CD1c-positive myeloid dendritic cell (primary cell): ENCODE measurements around the gene FAM20A.

Source experiments
- DNase-seq: peaks from one replicate; pipeline ENCODE4 v3.0.0-alpha.2; 2016; ENCODE audit errors: extremely low spot score

FAM20A gene

DNA sequence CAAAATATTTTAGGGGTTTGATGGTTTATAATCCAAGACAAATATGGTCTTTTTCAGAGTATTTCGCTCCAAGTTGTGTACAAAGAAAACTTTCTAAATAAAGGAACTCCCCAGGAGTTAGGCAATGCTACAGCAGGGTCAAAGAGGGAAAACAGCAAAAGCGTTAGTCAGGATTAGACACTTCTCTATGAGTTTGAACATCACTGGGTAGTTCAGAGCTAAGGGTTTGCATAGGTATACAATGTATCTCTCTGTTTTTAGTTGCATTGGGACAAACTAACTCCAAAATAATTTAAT is 34.8 kb downstream of the FAM20A start:
- DNase-seq: peak; percentile 41

DNA sequence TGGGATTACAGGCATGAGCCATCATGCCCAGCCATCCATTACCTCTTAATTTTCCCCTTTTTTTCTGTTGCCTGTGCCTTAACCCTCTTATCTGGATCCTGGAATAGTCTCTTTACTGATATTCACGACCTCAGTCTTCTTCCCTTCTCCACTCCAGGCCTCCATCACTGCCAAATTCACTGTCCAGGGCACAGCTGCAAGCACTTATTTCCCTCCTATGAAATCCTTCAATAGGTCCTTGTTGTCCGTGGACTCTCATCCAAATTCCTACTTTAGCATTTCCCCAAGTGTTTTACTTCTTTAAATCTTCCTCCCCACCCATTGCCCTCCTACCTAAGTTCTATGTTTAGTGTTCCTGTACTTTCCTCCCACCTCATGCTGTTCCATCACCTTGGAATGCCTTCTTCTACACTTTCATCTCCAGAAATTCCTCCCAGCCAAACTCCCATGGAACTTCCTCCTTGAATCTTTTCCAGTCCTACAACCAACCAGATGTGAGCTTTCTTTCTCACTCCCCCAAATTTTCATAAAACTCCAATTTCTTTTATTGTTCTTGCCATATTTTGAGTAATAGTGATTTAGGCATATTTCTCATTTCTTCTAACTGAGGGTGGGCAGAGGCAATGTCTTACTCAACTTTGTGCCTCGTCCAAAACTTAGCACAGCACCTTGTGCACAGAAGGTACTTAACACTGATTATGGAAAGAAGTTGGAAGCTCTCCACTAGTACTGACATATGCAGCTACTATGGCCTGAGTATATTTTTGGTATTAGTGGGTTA is 35.3 kb downstream of the FAM20A start:
- DNase-seq: no peak

DNA sequence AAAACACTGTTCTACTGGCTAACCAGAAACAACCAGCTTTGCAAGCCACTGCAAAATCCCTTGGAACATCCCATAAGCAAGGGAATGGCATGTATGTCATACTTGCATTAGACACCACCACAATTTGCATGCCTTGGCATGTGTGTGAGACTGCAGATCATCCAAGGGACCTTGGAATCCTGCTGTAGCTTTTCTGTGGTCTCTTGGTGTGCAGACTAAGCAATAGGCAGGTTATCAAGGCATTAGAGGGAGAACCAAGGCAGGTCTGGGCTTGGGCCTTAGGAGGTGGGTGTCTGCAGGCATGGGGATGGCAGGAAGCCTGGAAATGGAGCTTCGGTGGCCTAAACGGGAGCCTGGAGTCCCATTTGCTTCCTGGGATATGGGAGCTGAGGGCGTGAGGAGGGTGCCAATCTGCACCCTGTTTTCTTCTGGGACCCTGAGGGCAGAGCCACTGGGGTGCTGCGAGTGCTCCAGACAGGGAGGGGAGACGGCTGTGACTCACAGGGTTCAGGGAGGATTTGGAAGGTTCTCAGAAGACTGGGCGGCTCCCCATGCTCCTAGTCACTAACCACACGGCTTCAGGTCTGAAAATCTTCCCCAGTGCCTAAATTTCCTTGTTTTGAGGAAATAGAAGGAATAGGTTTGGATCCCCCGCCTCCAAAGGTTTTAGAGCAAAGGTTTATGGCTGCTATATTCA is 36.6 kb downstream of the FAM20A start:
- DNase-seq: no peak

DNA sequence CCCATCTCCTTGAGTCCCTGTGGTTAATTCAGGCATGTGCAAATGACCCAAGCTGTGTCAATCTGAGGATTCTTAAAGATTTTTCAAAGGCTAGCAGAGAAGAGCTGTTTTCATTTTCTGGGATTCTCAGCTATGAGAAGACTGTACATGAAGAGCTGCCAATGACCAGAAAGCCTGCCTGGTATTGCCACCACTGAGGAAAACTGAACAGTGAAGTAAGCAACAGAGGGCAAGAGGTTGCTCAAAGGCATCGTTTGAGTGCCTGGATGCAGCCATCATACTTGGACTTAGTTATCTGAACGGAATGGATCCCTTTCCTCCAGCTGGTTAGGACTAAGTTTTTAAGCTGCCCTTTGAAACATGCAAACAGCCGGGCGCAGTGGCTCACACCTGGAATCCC is 38.4 kb downstream of the FAM20A start:
- DNase-seq: no peak

GRCh38 chr17:68560966-68561720 is 40.0 kb downstream of the FAM20A start:
- no peak for DNase-seq

DNA sequence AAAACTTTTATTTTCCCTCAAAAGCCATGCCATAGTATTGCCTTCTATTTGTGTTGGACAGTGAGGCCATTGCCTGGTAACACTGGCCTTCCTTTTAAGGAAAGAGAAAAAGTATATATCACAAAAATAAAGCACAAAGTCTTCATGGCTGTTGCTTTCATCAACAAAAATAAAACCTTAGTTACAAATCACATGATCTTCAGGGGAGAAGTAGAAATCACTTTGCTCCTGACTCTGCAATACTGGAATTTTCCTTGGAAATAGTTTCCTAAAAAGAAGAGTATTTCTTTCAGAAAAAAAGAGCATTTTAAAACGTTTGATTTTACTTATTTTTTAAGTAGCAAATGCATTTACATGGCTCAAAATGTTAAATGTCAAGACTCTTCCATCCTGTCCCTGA is 41.9 kb downstream of the FAM20A start:
- no peak for DNase-seq

DNA sequence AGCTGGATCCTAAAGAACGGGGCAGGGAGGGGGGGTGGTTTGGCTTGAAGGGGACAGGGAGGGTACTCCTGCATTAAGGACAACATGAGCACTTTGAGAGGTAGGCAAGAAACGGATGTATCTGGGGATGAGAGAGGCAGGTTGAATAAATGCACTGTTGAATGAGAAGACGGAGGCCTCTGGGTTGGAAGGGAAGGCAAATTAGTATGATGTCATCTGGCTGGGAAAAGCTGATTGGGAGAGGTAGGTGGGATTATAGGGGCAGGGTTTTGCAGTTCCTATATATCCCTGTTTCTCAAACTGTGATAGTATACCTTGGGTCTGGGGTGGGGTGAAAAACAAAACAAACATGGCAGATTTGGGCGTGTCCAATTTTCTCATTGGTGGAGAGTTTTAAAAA is 44.6 kb downstream of the FAM20A start:
- DNase-seq: no peak

GRCh38 chr17:68544111-68544915 is 56.9 kb downstream of the FAM20A start:
- no peak for DNase-seq

DNA sequence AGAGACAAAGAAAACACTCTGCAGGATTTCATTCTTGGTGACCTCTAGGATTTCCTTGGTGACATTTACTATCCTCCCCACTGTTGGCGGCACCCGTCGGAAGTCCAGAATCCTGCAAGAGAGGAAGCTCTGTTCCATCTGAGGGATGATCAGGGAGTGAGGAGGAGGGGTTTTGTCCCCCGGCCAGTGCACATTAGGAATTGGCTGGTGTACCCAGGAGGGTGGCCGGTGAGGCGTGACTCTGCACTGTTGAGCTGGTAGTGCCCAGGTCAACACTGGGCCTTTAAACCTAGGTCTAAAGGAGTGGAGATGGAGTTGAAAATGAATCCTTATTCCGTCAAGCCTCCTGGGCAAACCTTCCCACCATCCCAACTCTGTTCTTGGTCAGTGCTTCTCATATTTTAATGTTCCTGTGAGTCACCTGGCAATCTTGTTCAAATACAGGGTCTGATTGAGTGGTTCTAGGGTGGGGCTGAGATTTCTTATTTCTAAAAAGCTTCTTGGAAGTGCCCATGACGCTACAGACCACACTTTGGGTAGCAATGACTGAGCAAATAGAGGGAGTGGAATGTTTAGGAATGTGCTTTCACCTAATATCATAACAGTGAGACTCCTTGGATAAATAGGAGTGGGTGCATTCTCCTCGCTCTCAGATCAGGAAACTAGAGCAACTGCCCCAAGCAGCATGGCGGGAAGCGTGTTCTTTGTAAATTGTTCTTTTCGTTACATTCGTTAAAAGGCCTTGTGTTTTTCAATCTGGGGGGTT is 58.3 kb downstream of the FAM20A start:
- no peak for DNase-seq

- no peak for DNase-seq
Measured at GRCh38 chr17:68541816-68542215, 59.4 kb downstream of the FAM20A start.

DNA sequence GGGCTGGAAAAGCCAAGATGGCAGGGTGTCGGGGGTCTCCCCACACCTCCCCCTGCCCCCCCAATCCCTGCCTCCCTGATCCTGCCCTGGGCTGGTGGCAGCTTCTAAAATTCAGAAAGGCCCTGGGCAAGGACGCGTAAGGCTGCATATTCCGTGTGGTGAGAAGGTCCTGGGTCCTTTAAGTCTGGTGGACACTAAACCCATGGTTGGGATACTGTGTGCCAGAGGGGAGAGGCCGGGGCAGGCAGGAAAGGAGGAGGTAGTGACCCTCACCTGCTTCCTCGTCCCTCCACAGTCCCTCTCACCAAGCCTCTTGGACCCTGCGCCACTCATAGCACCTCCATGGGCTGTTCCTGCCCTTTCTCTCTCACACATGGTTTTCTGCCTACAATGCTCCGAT is 60.2 kb downstream of the FAM20A start:
- no peak for DNase-seq

DNA sequence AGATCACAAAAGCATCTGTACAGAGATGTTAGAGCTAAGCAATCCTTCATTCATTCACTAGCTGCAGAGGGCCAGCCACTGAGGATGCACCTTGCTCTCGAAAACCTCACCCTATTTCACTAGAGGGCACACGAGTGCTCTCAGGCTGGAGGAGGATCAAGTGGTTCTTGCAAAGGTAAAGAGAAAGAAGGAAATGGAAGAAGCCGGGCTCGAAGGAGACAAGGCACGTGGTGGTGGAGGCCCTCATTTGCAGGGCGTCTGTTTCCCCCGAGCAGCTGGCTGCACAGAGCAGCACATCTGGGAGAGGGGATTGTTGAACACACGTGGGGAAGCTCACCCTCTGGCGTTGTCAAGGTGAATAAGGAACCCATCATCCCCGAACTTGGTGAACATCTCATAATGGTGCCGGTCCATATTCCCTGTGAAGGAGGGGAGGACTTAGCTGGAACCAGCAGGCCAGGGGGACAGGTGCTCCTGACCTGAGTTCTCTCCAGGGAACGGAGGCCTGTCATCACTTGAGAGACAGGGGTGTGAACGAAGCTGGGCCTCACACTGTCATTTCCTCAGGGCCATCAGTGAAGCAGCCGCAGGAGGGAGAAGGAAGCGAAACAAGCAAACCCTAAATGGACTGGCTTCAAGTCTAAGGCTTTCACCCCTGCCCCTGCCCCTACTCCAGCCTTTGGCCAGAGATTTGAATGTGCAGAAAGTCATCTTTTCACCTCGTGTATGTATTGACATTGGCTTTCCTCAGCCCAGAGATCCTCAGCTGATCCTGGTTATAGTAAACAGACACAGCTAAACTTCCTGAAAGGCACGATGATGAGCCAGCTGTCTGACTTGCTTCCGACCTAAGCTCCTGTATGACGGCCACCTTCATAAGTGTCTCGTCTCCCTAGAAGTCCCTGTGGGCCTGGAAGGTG is 61.4 kb downstream of the FAM20A start:
- DNase-seq: peak; percentile 7

GRCh38 chr17:68535922-68536321 is 65.2 kb downstream of the FAM20A start:
- DNase-seq: no peak

- no peak for DNase-seq
Measured at GRCh38 chr17:68534695-68535088, 66.5 kb downstream of the FAM20A start.

GRCh38 chr17:68533887-68534694 is 67.1 kb downstream of the FAM20A start:
- DNase-seq: peak; percentile 29

GRCh38 chr17:68532826-68533225 is 68.3 kb downstream of the FAM20A start:
- no peak for DNase-seq

- DNase-seq: no peak
Measured at GRCh38 chr17:68531252-68531651, 69.9 kb downstream of the FAM20A start.

- DNase-seq: no peak
Measured at GRCh38 chr17:68527314-68527713, 73.9 kb downstream of the FAM20A start.

DNA sequence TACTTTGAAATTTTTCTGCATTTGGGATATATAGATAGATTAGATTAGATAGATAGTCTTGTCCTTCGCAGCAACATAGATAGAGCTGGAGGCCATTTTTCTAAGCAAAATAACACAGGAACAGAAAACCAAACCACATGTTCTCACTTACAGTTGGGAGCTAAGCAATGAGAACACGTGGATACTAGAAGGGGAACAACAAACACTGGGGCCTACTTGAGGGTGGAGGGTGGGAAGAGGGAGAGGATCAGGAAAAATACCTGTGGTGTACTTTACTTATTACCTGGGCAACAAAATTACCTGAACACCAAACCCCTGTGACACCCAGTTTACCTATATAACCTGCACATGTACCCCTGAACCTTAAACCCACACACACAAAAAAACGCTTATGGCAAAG is 74.6 kb downstream of the FAM20A start:
- no peak for DNase-seq
